ENCODE data around the gene SHISA5.

DNA sequence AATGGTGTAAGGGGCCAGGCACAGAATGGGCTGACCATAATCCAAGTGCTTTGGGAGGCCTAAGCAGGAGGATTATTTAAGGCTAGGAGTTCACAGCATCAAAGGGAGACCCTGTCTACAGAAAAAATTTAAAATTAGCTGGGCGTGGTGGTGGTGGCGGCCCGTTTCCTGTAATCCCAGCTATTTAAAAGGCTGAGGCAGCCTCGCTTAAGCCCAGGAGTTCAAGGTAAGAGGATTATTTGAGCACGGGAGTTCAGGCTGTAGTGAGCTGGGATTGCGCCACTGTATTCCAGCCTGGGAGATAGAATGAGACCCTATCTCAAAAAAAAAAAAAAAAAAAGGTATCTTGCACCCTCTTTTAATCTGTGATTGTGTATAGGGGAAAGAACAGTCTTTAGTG is 62.0 kb downstream of the SHISA5 start:
- TF ChIP-seq, protein P1, sequence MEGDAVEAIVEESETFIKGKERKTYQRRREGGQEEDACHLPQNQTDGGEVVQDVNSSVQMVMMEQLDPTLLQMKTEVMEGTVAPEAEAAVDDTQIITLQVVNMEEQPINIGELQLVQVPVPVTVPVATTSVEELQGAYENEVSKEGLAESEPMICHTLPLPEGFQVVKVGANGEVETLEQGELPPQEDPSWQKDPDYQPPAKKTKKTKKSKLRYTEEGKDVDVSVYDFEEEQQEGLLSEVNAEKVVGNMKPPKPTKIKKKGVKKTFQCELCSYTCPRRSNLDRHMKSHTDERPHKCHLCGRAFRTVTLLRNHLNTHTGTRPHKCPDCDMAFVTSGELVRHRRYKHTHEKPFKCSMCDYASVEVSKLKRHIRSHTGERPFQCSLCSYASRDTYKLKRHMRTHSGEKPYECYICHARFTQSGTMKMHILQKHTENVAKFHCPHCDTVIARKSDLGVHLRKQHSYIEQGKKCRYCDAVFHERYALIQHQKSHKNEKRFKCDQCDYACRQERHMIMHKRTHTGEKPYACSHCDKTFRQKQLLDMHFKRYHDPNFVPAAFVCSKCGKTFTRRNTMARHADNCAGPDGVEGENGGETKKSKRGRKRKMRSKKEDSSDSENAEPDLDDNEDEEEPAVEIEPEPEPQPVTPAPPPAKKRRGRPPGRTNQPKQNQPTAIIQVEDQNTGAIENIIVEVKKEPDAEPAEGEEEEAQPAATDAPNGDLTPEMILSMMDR (conservative IDR thresholded peaks at IDR 0.05; ENCODE audit: low read depth in 2 of 2) = no peak
- no peak for TF ChIP-seq ZNF114 (CRISPR knock-in tag; IDR thresholded peaks at IDR 0.05)
- TF ChIP-seq POLR2AphosphoS5 (IDR thresholded peaks at IDR 0.05; ENCODE audit: low read depth) = no peak

All from GM23338 (cell line).